IPS-18a (cell line): Measurements from ENCODE around the gene SLC26A4.

Source experiments
- H3K27ac ChIP-seq: one replicate; pipeline ENCODE4 v1.5.1; 2013; ENCODE audit warnings: low read length
- H3K27me3 ChIP-seq: one replicate; pipeline ENCODE4 v1.6.1; 2013; ENCODE audit warnings: mild to moderate bottlenecking, low read length; ENCODE audit not compliant: control insufficient read depth, insufficient read depth
- H3K36me3 ChIP-seq: one replicate; pipeline ENCODE4 v1.6.1; 2013; ENCODE audit warnings: low read depth, low read length; ENCODE audit not compliant: control insufficient read depth
- H3K4me1 ChIP-seq: one replicate; pipeline ENCODE4 v1.6.1; 2013; ENCODE audit warnings: low read depth, low read length; ENCODE audit not compliant: control insufficient read depth
- H3K4me3 ChIP-seq: one replicate; pipeline ENCODE4 v1.5.1; 2013; ENCODE audit warnings: low read length
- H3K9ac ChIP-seq: one replicate; pipeline ENCODE4 v1.6.1; 2013; ENCODE audit warnings: mild to moderate bottlenecking, low read length, moderate library complexity
- H3K9me3 ChIP-seq: one replicate; pipeline ENCODE4 v1.6.1; 2013; ENCODE audit warnings: low read depth, low read length; ENCODE audit not compliant: control insufficient read depth

Gene SLC26A4

DNA sequence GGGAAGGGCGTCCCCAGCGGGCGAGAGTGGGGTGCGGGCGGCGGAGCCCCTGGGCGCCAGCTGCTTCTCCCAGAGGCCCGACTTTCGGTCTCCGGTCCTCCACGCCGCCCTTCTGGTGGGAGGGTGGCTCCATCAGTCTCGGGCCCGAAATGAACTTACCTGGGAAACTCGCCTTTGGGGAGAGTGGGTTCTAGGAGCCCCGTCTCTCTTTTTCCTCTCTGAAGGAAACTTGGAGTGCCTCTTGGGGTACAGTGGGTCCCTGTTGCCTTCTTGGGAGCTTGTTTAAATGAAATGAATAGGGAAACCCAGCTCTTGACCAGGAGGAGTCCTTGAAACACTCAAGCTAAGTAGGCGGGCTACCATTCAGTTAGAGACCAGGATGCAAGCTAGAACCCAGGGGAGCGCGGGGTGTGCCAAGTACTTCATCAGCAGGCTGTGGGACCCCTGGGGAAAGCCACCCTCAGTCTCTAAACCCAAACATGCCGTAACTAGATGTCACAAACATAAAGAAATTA is 1.3 kb downstream of the SLC26A4 start:
- H3K27ac ChIP-seq = no peak overlapping the region
- no peaks in the 10 kb centered on the region for H3K9me3 ChIP-seq
- no peak overlapping the region for H3K9ac ChIP-seq
- H3K36me3 ChIP-seq = no peaks in the 10 kb centered on the region
- H3K27me3 ChIP-seq = peaks cover 80% of the 10 kb centered on the region
- H3K4me3 ChIP-seq = peak overlapping the region; percentile 66
- H3K4me1 ChIP-seq = peaks cover 4% of the 10 kb centered on the region

DNA sequence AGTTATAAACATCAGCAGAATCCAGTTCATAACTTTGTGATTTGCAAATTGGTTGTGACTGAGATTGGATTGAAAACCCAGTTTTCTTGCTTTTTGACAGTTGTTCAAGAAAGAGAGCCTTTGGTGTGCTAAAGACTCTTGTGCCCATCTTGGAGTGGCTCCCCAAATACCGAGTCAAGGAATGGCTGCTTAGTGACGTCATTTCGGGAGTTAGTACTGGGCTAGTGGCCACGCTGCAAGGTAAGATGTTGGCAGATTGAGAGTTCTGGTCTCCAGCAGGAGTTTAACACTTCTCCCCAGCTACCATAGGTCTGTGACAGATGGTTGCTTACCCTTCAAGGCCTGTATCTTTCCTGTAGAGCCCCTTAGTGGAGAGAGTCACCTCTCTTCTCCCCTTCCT is 2.6 kb downstream of the SLC26A4 start:
- Histone ChIP-seq H3K27ac (no peak overlapping the region), H3K36me3 (no peaks in the 10 kb centered on the region), H3K4me1 (peaks cover 4% of the 10 kb centered on the region), H3K4me3 (no peak overlapping the region), H3K9ac (no peak overlapping the region), H3K27me3 (peaks cover 76% of the 10 kb centered on the region), H3K9me3 (no peaks in the 10 kb centered on the region)

DNA sequence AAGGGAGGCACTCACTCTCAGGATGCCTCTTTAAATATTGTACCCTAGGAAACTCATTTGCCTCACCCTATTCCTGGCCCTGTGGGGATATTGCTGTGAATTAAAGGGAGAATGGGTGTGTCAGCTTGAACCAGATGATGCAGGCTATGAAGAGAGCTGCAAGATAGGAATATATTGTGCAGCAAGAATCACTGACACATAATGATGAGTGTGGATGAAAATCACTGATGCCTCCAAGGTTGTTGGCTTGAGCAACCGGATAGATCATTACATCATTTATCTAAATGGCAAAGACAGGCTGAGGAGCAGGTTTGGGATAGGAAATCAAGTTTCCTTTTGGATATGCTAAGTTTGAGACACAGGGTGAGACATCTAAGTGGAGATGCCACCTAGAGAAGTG is 6.2 kb downstream of the SLC26A4 start:
- H3K9me3 ChIP-seq = no peaks in the 10 kb centered on the region
- no peak overlapping the region for H3K4me3 ChIP-seq
- no peaks in the 10 kb centered on the region for H3K36me3 ChIP-seq
- H3K9ac ChIP-seq = no peak overlapping the region
- peaks cover 40% of the 10 kb centered on the region for H3K27me3 ChIP-seq
- H3K27ac ChIP-seq = no peak overlapping the region
- no peaks in the 10 kb centered on the region for H3K4me1 ChIP-seq

DNA sequence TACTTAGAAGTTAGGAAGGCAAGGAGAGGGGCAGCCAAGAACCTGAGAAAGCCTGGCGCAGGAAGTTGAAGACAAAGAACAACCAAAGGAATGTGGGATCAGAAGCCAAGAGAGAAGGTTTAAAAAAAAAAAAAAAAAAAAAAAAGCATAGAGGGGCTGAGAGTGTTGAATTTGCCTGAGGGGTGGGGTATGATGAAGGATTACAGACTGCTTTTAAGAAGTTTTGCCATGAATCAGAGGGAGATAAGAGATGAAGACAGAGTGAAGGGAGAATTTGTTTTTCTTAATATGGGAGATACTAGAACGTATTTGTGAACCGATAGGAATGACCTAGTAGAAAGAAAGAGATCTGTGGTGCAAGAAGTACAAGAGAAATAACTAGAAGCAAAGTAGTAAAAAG is 6.7 kb downstream of the SLC26A4 start:
- Histone ChIP-seq H3K9me3 (no peaks in the 10 kb centered on the region), H3K27ac (no peak overlapping the region), H3K4me1 (no peaks in the 10 kb centered on the region), H3K36me3 (no peaks in the 10 kb centered on the region), H3K27me3 (peaks cover 35% of the 10 kb centered on the region), H3K4me3 (no peak overlapping the region), H3K9ac (no peak overlapping the region)

DNA sequence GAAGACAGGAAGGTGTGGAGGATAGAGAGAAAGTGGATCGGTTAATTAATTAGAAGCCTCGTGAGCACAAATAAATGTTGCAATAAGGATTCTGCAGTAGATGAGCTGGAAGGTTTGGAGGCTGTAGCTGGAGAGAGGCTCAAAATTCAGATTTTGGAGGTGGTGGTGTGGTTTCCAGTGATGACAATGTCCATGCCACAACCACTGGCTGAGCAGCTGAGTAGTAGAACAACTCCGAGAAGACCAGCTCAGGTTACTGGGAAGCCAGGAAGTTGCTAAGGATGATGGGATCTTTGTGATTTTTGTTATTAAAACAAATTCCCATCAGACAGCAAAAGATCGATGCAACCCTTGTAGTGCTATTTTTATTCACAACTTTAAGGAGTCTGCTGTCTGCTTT is 7.7 kb downstream of the SLC26A4 start:
- peaks cover 25% of the 10 kb centered on the region for H3K27me3 ChIP-seq
- H3K9me3 ChIP-seq = no peaks in the 10 kb centered on the region
- H3K9ac ChIP-seq = no peak overlapping the region
- no peaks in the 10 kb centered on the region for H3K4me1 ChIP-seq
- H3K36me3 ChIP-seq = no peaks in the 10 kb centered on the region
- no peak overlapping the region for H3K4me3 ChIP-seq
- no peak overlapping the region for H3K27ac ChIP-seq

DNA sequence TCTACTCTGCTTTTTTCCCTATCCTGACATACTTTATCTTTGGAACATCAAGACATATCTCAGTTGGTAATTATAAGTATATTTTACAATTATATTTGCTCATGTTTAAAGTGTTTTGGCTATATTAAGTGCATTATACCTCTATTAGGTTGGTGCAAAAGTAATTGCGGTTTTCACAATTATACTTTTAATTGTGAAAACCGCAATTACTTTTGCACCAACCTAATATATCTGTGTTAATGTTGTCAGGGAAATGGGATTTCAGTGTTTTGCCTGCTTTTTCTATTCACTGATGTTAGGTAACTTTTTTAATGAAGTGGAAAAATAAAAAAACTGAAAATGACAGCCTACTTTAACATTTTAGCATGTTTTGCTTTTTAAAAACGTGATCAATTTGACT is 11.6 kb downstream of the SLC26A4 start:
- Histone ChIP-seq H3K4me3 (no peak overlapping the region), H3K27me3 (no peaks in the 10 kb centered on the region), H3K36me3 (no peaks in the 10 kb centered on the region), H3K9ac (no peak overlapping the region), H3K9me3 (no peaks in the 10 kb centered on the region), H3K4me1 (no peaks in the 10 kb centered on the region), H3K27ac (no peak overlapping the region)

DNA sequence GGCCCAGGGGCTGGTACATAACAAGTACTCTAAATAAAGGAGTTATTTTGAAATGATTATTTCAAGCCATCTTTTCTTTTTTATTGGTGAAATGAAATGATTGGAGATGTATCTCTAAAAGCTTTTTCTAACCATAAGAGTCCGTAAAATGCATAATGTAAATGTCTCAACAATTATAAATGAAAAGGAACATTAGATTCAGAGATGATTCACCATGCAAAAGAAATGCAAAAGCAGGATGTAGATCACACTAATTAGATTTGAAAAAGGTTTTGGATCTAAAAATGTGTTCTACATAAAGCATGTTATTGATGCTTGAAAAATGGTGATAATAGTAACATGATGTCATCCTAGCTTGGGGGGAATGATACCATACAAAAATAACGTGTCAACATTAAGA is 15.6 kb downstream of the SLC26A4 start:
- Histone ChIP-seq H3K9me3 (no peaks in the 10 kb centered on the region), H3K4me3 (no peak overlapping the region), H3K27ac (no peak overlapping the region), H3K36me3 (no peaks in the 10 kb centered on the region), H3K9ac (no peak overlapping the region), H3K27me3 (no peaks in the 10 kb centered on the region), H3K4me1 (no peaks in the 10 kb centered on the region)

DNA sequence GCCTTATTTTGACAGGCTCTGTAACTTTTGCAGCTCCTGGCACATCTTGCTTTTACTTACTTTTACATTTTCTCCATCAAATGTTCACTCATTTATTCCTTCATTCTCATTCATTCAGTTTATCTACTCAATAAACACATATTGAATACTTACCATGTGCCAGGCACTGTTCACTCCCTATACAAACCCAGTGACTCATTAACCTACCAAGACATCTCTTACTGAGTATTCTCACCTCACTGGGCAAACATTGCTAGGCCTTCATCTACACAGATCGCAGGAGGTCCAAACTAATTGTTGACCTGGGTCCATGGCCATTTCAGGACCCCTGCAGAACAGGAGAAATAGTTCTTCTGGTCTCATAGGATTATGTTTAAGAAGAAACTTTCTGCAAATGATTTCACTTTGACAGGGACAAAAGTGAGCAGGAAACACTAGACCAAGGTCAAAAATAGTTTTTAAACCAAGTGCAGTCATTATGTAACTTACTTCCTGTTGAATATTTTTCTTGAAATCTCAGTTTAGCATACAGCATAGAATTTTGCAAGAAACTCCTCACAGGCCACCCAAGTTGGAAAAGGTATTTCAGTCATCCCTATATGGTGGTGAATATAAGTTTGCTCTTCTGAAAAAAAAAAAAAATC is 17.6 kb downstream of the SLC26A4 start:
- no peaks in the 10 kb centered on the region for H3K27me3 ChIP-seq
- H3K4me3 ChIP-seq = no peak overlapping the region
- no peak overlapping the region for H3K27ac ChIP-seq
- H3K9ac ChIP-seq = no peak overlapping the region
- H3K36me3 ChIP-seq = no peaks in the 10 kb centered on the region
- H3K4me1 ChIP-seq = no peaks in the 10 kb centered on the region
- no peaks in the 10 kb centered on the region for H3K9me3 ChIP-seq

DNA sequence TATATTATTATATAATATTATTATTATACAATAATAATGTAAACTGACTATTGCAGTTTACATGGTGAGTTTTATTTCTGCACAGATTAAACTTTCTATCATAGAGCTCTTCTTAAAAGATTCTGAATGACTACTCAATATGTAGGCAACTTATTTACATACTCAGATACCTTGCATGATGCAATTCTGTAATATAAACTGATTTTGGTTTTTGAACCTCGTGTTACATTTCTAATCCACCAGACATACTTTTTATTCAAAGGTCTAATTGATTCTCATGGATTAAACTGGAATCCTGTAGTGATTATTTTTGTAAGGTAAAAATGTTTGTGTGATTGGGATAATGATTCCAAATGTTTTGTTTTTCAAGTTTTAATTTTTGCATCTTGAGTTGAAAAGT is 19.9 kb downstream of the SLC26A4 start:
- H3K9ac ChIP-seq = no peak overlapping the region
- no peaks in the 10 kb centered on the region for H3K27me3 ChIP-seq
- H3K9me3 ChIP-seq = no peaks in the 10 kb centered on the region
- no peak overlapping the region for H3K4me3 ChIP-seq
- no peak overlapping the region for H3K27ac ChIP-seq
- no peaks in the 10 kb centered on the region for H3K4me1 ChIP-seq
- no peaks in the 10 kb centered on the region for H3K36me3 ChIP-seq

DNA sequence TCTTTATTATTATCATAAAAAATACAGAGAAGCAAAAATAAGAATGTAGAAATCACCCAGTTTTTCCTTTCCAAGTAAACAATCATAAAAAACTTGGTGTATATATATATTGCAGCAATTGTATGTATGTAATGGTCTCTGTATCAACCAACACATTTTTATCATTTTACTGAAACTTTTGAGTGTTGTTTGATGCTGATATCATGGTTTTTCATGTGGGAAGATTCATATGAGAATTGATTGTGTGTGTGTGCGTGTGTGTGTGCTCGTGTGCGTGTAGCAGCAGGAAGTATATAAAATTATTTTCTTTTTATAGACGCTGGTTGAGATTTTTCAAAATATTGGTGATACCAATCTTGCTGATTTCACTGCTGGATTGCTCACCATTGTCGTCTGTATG is 22.3 kb downstream of the SLC26A4 start:
- Histone ChIP-seq H3K36me3 (no peaks in the 10 kb centered on the region), H3K27ac (no peak overlapping the region), H3K27me3 (no peaks in the 10 kb centered on the region), H3K9me3 (no peaks in the 10 kb centered on the region), H3K9ac (no peak overlapping the region), H3K4me1 (no peaks in the 10 kb centered on the region), H3K4me3 (no peak overlapping the region)

DNA sequence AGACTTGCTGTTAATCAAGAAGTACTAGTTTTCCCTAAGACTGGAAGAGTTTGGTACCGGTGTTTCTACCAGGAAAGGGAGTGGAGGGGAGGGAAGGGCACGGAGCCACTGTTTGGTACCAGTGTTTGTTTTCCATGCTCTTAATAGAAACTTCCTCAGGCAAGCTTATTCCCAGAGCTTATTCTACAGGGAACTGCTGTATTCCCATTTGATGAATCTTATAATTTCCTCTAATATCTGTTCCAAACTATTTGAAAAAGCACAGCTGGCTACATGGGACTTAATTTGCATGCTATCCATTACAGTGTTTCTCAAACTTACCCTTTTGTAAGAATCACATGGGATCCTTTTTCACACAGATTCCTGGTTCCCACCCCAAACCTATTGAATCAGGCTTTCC is 23.7 kb downstream of the SLC26A4 start:
- H3K9ac ChIP-seq = no peak overlapping the region
- H3K4me3 ChIP-seq = no peak overlapping the region
- H3K9me3 ChIP-seq = no peaks in the 10 kb centered on the region
- H3K4me1 ChIP-seq = no peaks in the 10 kb centered on the region
- H3K27me3 ChIP-seq = no peaks in the 10 kb centered on the region
- no peaks in the 10 kb centered on the region for H3K36me3 ChIP-seq
- no peak overlapping the region for H3K27ac ChIP-seq

DNA sequence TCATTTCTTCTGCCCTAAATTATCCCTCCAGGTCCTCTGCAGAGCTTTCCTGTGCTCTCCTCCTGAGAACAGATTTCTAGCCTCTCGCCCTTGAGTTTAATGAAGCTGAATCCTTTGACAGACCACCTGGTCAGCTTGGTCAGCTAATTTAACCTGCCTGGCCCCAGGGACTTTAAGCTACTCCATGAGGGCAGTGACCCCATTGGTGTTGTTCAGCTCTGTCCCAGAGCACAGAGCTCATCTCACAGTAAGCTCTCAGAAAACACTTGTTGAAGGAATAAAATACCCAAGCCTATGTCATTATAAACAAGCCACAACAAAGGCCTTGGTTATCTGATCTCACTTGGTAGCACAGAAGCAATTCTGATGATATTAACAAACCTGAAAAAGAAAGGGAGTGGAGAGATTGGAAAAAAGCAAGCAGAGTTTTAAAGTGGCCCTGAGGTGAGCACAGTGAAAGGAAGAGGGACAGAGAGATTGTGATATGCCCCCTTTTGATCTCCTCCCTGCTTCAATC is 24.4 kb downstream of the SLC26A4 start:
- H3K27me3 ChIP-seq = no peaks in the 10 kb centered on the region
- H3K9me3 ChIP-seq = no peaks in the 10 kb centered on the region
- no peak overlapping the region for H3K4me3 ChIP-seq
- H3K4me1 ChIP-seq = peaks cover 2% of the 10 kb centered on the region
- no peaks in the 10 kb centered on the region for H3K36me3 ChIP-seq
- no peak overlapping the region for H3K9ac ChIP-seq
- H3K27ac ChIP-seq = no peak overlapping the region
